Keratinocyte (primary cell): Measurements from ENCODE around the gene PAX9. TPM values are rescaled to one million over a fixed set of nuclear protein-coding genes. Genes with fewer than 3 reads are reported as not detected.

Experiments
- DNase-seq: peaks from one replicate; pipeline ENCODE4 v3.0.0-alpha.2; 2011; ENCODE audit warnings: low read depth, missing footprints, low spot score
- FAIRE-seq: peaks from 2 replicates; lab custom pipeline; 2011; peaks lifted over from hg19 to GRCh38; lab: Jason Lieb, UNC
- H2AFZ ChIP-seq: 2 replicates; pipeline ENCODE4 v1.6.0; 2012; ENCODE audit warnings: low read length, control low read depth, inconsistent platforms; ENCODE audit not compliant: control insufficient read depth
- H3K27ac ChIP-seq: 2 replicates; pipeline ENCODE4 v1.5.1; 2011; ENCODE audit warnings: low read length; ENCODE audit not compliant: control insufficient read depth, insufficient read depth
- H3K27me3 ChIP-seq: 3 replicates; pipeline ENCODE4 v1.6.0; 2011; ENCODE audit warnings: low read length; ENCODE audit not compliant: control insufficient read depth, insufficient read depth; ENCODE audit errors: extremely low read depth
- H3K36me3 ChIP-seq, 2 experiments: 2 replicates in 1 of 2; 3 replicates in 1 of 2; pipeline ENCODE4 v1.5.1; 2011; ENCODE audit warnings: low read length in 2 of 2, mild to moderate bottlenecking in 1 of 2; ENCODE audit not compliant: control insufficient read depth in 2 of 2, insufficient read depth in 2 of 2; ENCODE audit errors: extremely low read depth in 1 of 2
- H3K4me1 ChIP-seq: 3 replicates; pipeline ENCODE4 v1.5.1; 2011; ENCODE audit warnings: low read length; ENCODE audit not compliant: control insufficient read depth, insufficient read depth; ENCODE audit errors: extremely low read depth
- H3K4me2 ChIP-seq: 3 replicates; pipeline ENCODE4 v1.6.0; 2011; ENCODE audit warnings: low read depth, low read length; ENCODE audit not compliant: control insufficient read depth, insufficient read depth; ENCODE audit errors: extremely low read depth
- H3K4me3 ChIP-seq, 3 experiments: fragments of 200-600 bp in 1 of 3; sonication (generic) in 1 of 3; 2 replicates in 2 of 3; 3 replicates in 1 of 3; pipeline ENCODE4 v1.5.1; 2011 to 2016; ENCODE audit warnings: low read length in 3 of 3, mild to moderate bottlenecking in 3 of 3, control low read depth in 2 of 3, inconsistent platforms in 1 of 3, low read depth in 1 of 3, mixed read lengths in 1 of 3, mixed run types in 1 of 3, moderate library complexity in 1 of 3; ENCODE audit not compliant: control insufficient read depth in 2 of 3, insufficient read depth in 2 of 3; ENCODE audit errors: extremely low read depth in 1 of 3
- H3K79me2 ChIP-seq: 2 replicates; pipeline ENCODE4 v1.6.0; 2012; ENCODE audit warnings: low read length; ENCODE audit not compliant: control insufficient read depth, insufficient read depth
- H3K9ac ChIP-seq: 3 replicates; pipeline ENCODE4 v1.6.0; 2011; ENCODE audit warnings: low read length; ENCODE audit not compliant: control insufficient read depth, insufficient read depth; ENCODE audit errors: extremely low read depth
- H3K9me1 ChIP-seq: 3 replicates; pipeline ENCODE4 v1.6.0; 2011; ENCODE audit warnings: low read length; ENCODE audit not compliant: control insufficient read depth, insufficient read depth; ENCODE audit errors: extremely low read depth
- H3K9me3 ChIP-seq: 2 replicates; pipeline ENCODE4 v1.5.1; 2012; ENCODE audit warnings: low read depth, low read length; ENCODE audit not compliant: control insufficient read depth
- H4K20me1 ChIP-seq: 3 replicates; pipeline ENCODE4 v1.6.0; 2011; ENCODE audit warnings: low read length; ENCODE audit not compliant: control insufficient read depth, insufficient read depth; ENCODE audit errors: extremely low read depth
- CTCF ChIP-seq, 3 experiments: IDR thresholded peaks in 1 of 3; conservative IDR thresholded peaks in 1 of 3; optimal IDR thresholded peaks in 1 of 3; 2 replicates in 2 of 3; 3 replicates in 1 of 3; pipeline versions ENCODE3 to v1.5.1; 2011; ENCODE audit warnings: low read length in 3 of 3, mild to moderate bottlenecking in 3 of 3, moderate library complexity in 2 of 3, control low read depth in 1 of 3, inconsistent platforms in 1 of 3; ENCODE audit not compliant: insufficient read depth in 2 of 3; ENCODE audit errors: extremely low read depth in 1 of 3
- EZH2 ChIP-seq: IDR thresholded peaks from one replicate; pipeline ENCODE4 v1.6.1; 2012; ENCODE audit warnings: inconsistent platforms, mild to moderate bottlenecking, low read length, moderate library complexity
- dilution Hi-C: fragments of 300-500 bp; cut with MboI; formaldehyde crosslinking; loops from one replicate; pipeline ENCODE4 v1.7.0; 2020; ENCODE audit warnings: low sequenced_read_pairs; ENCODE audit not compliant: extremely low pct_ligation_motif_present
- polyA plus RNA-seq, 5 experiments: library from polyadenylated mRNA; depleted of rRNA in 3 of 5; stranded (reverse) in 3 of 5; stranded (forward) in 1 of 5; unstranded in 1 of 5; fragments of >200 nt; gene quantifications; 1 replicate in 1 of 5; 2 replicates in 3 of 5; 3 replicates in 1 of 5; pipeline versions ENCODE4 v1.2.1 to v1.2.3, GENCODE V29; 2011 to 2012; ENCODE audit warnings: missing spikeins in 2 of 5, low read depth in 1 of 5, low replicate concordance in 1 of 5

PAX9 gene
- polyA plus RNA-seq, 1 donor (not counting 4 experiments of a cell fraction or from before 2014, with no cell fraction given): 1.1 TPM

- no peaks in the 10 kb centered on the region for H3K36me3 ChIP-seq
- no peak overlapping the region for H3K9ac ChIP-seq
- no peak overlapping the region for H3K4me2 ChIP-seq
- no peaks in the 10 kb centered on the region for H3K9me1 ChIP-seq
- H3K4me1 ChIP-seq: peaks cover 5% of the 10 kb centered on the region
- H3K9me3 ChIP-seq: no peaks in the 10 kb centered on the region
- no peaks in the 10 kb centered on the region for H4K20me1 ChIP-seq
- no peak overlapping the region for H2AFZ ChIP-seq
- FAIRE-seq (no peak), DNase-seq (no peak)
- H3K27me3 ChIP-seq: peaks cover 86% of the 10 kb centered on the region
- H3K27ac ChIP-seq: no peak overlapping the region
- H3K79me2 ChIP-seq: no peaks in the 10 kb centered on the region
- dilution Hi-C loops: no loop called here
- no peak for TF ChIP-seq CTCF (optimal IDR thresholded peaks at IDR 0.05 in 1 of 3, IDR thresholded peaks at IDR 0.05 in 1 of 3, conservative IDR thresholded peaks at IDR 0.05 in 1 of 3; ENCODE audit: extremely low read depth in 1 of 3, insufficient read depth in 2 of 3, low read length in 3 of 3)
- H3K4me3 ChIP-seq: no peak overlapping the region
Measured at GRCh38 chr14:36652542-36653201, 9.0 kb upstream of the PAX9 start.

GRCh38 chr14:36653413-36653812, 8.2 kb upstream of the PAX9 start:
- Histone ChIP-seq H3K36me3 (no peaks in the 10 kb centered on the region), H3K4me3 (no peak overlapping the region), H3K27ac (no peak overlapping the region), H4K20me1 (no peaks in the 10 kb centered on the region), H3K9me3 (no peaks in the 10 kb centered on the region), H3K9ac (no peak overlapping the region), H3K4me2 (no peak overlapping the region), H2AFZ (no peak overlapping the region), H3K27me3 (peaks cover 87% of the 10 kb centered on the region), H3K79me2 (no peaks in the 10 kb centered on the region), H3K9me1 (no peaks in the 10 kb centered on the region), H3K4me1 (peaks cover 3% of the 10 kb centered on the region)
- no peak for DNase-seq
- dilution Hi-C loops: no loop called here
- TF ChIP-seq EZH2: no peak
- TF ChIP-seq CTCF (optimal IDR thresholded peaks at IDR 0.05 in 1 of 3, IDR thresholded peaks at IDR 0.05 in 1 of 3, conservative IDR thresholded peaks at IDR 0.05 in 1 of 3; ENCODE audit: extremely low read depth in 1 of 3, insufficient read depth in 2 of 3, low read length in 3 of 3): no peak
- FAIRE-seq: no peak
